ENCODE measurements around the gene ING3. TPM values are rescaled to one million over a fixed set of nuclear protein-coding genes. Genes with fewer than 3 reads are reported as not detected.

Gene ING3
- total and polyA plus RNA-seq, 2 of the 13 experiments (the other 11 are each of a cell fraction or from before 2014, with no cell fraction given), result 6.9 to 12.8 TPM

DNA sequence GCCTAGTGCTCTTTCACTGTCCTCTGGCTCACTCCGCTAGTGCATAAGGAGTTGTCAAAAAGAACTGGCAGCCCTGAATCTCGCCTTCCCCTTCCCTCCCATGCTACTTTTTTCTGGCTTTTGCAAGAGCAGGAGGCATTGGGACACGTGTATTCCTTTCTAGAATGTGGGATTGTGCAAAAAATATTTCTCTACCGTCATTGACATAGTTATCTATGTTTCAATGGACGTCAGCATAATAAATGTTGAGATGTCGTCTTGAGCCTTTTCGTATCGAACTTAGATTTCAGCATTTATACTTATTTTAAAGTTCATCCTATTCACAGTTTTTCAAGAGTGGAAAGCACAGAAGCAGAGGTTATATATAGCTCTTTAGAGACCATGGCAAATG, 727 bp downstream of the ING3 start (continued):
- TF ChIP-seq, protein P1, sequence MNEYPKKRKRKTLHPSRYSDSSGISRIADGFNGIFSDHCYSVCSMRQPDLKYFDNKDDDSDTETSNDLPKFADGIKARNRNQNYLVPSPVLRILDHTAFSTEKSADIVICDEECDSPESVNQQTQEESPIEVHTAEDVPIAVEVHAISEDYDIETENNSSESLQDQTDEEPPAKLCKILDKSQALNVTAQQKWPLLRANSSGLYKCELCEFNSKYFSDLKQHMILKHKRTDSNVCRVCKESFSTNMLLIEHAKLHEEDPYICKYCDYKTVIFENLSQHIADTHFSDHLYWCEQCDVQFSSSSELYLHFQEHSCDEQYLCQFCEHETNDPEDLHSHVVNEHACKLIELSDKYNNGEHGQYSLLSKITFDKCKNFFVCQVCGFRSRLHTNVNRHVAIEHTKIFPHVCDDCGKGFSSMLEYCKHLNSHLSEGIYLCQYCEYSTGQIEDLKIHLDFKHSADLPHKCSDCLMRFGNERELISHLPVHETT (CRISPR knock-in tag; conservative IDR thresholded peaks at IDR 0.05), result no peak
- TF ChIP-seq, protein P2, sequence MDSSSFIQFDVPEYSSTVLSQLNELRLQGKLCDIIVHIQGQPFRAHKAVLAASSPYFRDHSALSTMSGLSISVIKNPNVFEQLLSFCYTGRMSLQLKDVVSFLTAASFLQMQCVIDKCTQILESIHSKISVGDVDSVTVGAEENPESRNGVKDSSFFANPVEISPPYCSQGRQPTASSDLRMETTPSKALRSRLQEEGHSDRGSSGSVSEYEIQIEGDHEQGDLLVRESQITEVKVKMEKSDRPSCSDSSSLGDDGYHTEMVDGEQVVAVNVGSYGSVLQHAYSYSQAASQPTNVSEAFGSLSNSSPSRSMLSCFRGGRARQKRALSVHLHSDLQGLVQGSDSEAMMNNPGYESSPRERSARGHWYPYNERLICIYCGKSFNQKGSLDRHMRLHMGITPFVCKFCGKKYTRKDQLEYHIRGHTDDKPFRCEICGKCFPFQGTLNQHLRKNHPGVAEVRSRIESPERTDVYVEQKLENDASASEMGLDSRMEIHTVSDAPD (CRISPR knock-in tag; IDR thresholded peaks at IDR 0.05), result no peak
- TF ChIP-seq ZNF841 (CRISPR knock-in tag; IDR thresholded peaks at IDR 0.05; ENCODE audit: borderline replicate concordance) (no peak), ZNF546 (CRISPR knock-in tag; conservative IDR thresholded peaks at IDR 0.05) (0 out of 2 replicates have a peak, but pooled peaks have one; percentile 11), IRF2 (CRISPR knock-in tag; IDR thresholded peaks at IDR 0.05) (no peak), ASH2L (IDR thresholded peaks at IDR 0.05; ENCODE audit: insufficient read length, low read depth, low read length) (peak; percentile 19), ZNF292 (CRISPR knock-in tag; IDR thresholded peaks at IDR 0.05; ENCODE audit: borderline replicate concordance, low read depth) (no peak), ZNF383 (CRISPR knock-in tag; IDR thresholded peaks at IDR 0.05; ENCODE audit: borderline replicate concordance) (no peak), ETV5 (CRISPR knock-in tag; IDR thresholded peaks at IDR 0.05; ENCODE audit: borderline replicate concordance) (no peak; the same call in 1 of the 2 replicates), ZFP37 (CRISPR knock-in tag; IDR thresholded peaks at IDR 0.05; ENCODE audit: borderline replicate concordance) (0 out of 2 replicates have a peak, but pooled peaks have one; percentile 6), ZNF430 (CRISPR knock-in tag; IDR thresholded peaks at IDR 0.05) (0 out of 2 replicates have a peak, but pooled peaks have one; percentile 53), STAG1 (CRISPR knock-in tag; IDR thresholded peaks at IDR 0.05) (no peak), TEAD3 (CRISPR knock-in tag; optimal IDR thresholded peaks at IDR 0.05; ENCODE audit: borderline replicate concordance) (peak; percentile 3), SMYD3 (CRISPR knock-in tag; IDR thresholded peaks at IDR 0.05) (0 out of 2 replicates have a peak, but pooled peaks have one; percentile 24), ZC3H13 (CRISPR knock-in tag; IDR thresholded peaks at IDR 0.05) (no peak)
- TF ChIP-seq, protein P3, sequence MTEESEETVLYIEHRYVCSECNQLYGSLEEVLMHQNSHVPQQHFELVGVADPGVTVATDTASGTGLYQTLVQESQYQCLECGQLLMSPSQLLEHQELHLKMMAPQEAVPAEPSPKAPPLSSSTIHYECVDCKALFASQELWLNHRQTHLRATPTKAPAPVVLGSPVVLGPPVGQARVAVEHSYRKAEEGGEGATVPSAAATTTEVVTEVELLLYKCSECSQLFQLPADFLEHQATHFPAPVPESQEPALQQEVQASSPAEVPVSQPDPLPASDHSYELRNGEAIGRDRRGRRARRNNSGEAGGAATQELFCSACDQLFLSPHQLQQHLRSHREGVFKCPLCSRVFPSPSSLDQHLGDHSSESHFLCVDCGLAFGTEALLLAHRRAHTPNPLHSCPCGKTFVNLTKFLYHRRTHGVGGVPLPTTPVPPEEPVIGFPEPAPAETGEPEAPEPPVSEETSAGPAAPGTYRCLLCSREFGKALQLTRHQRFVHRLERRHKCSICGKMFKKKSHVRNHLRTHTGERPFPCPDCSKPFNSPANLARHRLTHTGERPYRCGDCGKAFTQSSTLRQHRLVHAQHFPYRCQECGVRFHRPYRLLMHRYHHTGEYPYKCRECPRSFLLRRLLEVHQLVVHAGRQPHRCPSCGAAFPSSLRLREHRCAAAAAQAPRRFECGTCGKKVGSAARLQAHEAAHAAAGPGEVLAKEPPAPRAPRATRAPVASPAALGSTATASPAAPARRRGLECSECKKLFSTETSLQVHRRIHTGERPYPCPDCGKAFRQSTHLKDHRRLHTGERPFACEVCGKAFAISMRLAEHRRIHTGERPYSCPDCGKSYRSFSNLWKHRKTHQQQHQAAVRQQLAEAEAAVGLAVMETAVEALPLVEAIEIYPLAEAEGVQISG (CRISPR knock-in tag; IDR thresholded peaks at IDR 0.05), result 0 out of 2 replicates have a peak, but pooled peaks have one; percentile 0
- TF ChIP-seq, protein P4, sequence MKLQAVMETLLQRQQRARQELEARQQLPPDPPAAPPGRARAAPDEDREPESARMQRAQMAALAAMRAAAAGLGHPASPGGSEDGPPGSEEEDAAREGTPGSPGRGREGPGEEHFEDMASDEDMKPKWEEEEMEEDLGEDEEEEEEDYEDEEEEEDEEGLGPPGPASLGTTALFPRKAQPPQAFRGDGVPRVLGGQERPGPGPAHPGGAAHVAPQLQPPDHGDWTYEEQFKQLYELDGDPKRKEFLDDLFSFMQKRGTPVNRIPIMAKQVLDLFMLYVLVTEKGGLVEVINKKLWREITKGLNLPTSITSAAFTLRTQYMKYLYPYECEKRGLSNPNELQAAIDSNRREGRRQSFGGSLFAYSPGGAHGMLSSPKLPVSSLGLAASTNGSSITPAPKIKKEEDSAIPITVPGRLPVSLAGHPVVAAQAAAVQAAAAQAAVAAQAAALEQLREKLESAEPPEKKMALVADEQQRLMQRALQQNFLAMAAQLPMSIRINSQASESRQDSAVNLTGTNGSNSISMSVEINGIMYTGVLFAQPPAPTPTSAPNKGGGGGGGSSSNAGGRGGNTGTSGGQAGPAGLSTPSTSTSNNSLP (IDR thresholded peaks at IDR 0.05; ENCODE audit: low read depth, low read length), result no peak
- TF ChIP-seq, protein P5, sequence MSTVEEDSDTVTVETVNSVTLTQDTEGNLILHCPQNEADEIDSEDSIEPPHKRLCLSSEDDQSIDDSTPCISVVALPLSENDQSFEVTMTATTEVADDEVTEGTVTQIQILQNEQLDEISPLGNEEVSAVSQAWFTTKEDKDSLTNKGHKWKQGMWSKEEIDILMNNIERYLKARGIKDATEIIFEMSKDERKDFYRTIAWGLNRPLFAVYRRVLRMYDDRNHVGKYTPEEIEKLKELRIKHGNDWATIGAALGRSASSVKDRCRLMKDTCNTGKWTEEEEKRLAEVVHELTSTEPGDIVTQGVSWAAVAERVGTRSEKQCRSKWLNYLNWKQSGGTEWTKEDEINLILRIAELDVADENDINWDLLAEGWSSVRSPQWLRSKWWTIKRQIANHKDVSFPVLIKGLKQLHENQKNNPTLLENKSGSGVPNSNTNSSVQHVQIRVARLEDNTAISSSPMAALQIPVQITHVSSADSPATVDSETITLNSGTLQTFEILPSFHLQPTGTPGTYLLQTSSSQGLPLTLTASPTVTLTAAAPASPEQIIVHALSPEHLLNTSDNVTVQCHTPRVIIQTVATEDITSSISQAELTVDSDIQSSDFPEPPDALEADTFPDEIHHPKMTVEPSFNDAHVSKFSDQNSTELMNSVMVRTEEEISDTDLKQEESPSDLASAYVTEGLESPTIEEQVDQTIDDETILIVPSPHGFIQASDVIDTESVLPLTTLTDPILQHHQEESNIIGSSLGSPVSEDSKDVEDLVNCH (CRISPR knock-in tag; IDR thresholded peaks at IDR 0.05), result no peak
